ENCODE measurements around the gene HIPK3. TPM values are rescaled to one million over a fixed set of nuclear protein-coding genes. Genes with fewer than 3 reads are reported as not detected.

Gene HIPK3
- polyA plus RNA-seq, 1 donor from 2014 or later: 25.5 TPM

DNA sequence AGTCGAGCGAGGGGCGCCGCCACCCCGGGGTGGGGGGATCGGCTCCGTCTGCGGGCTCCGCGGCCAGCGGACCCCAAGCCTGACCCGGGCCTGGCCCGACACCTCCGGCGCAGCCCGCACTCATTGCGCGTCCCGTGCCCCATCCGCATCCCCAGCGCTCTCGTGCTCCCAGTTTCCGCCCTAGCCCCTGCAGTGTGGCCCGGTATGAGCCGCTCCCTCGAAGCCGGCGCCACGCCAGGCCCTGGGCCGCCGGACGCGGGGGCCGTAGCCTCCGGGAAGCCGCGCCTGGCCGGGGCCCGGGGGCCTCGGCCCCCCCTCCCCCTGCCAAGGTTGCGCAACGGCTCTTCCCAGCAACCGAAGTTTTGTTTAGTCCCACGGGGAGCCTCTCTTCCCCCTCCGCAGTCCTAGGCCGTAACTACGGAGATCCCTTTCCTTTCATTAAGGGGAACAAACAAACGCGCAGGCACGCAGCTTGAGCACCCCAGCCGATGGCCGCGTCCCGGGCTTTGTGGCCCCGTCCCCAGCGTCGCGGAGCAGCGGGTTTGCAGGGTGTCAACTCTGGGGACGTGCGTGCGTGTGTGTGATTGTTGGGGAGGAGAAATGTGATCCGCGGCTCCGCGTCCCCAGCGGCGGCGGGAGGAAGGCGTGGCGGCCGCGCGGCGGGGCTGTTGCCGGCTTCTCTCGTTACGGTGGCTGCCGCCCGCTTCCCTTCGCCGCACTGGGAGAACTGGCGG, 883 bp downstream of the HIPK3 start (continued):
- TF ChIP-seq, protein P1, sequence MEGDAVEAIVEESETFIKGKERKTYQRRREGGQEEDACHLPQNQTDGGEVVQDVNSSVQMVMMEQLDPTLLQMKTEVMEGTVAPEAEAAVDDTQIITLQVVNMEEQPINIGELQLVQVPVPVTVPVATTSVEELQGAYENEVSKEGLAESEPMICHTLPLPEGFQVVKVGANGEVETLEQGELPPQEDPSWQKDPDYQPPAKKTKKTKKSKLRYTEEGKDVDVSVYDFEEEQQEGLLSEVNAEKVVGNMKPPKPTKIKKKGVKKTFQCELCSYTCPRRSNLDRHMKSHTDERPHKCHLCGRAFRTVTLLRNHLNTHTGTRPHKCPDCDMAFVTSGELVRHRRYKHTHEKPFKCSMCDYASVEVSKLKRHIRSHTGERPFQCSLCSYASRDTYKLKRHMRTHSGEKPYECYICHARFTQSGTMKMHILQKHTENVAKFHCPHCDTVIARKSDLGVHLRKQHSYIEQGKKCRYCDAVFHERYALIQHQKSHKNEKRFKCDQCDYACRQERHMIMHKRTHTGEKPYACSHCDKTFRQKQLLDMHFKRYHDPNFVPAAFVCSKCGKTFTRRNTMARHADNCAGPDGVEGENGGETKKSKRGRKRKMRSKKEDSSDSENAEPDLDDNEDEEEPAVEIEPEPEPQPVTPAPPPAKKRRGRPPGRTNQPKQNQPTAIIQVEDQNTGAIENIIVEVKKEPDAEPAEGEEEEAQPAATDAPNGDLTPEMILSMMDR (IDR thresholded peaks at IDR 0.05; ENCODE audit: poor library complexity, severe bottlenecking): peak; percentile 60
- TF ChIP-seq TAF1 (IDR thresholded peaks at IDR 0.05; ENCODE audit: low read depth): peak; percentile 47
- peak; percentile 48 for TF ChIP-seq RAD21 (conservative IDR thresholded peaks at IDR 0.05)
- peak; percentile 83 for TF ChIP-seq POLR2AphosphoS5 (IDR thresholded peaks at IDR 0.05)

DNA sequence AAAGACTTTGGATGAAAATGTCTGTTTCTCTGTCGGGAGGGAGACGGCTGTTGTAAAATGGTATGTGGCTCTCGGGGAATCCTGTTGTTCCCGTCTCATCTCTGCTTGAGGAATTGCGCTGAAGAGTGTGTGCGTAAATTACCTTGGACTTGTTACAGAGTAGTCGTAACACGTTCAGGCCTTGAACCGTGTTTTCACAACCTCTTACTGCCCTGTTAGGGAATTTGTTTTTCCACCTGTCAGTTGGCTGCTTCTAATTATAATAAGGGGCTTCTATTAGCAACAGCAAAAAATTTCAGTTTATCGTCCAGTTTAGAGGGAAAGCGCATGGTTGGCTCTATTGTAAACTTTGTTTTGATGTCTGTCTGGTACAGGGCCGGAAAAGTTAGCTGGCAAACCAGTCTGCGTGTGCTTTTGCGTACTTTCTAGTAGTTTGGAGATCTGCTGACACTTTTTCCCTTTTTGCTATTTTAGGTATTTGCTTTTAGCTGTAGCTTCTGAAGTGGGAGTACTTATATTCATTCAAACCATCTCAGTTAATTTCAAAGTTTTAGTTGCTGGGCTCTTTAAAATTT, 1.5 kb downstream of the HIPK3 start:
- Histone ChIP-seq H3K4me2 (ENCODE audit: low read length) (peak overlapping the region; percentile 90), H3K9me2 (ENCODE audit: insufficient read depth, low read length) (no peaks in the 10 kb centered on the region), H3K9ac (ENCODE audit: low read length) (peak overlapping the region; percentile 99), H4K20me1 (ENCODE audit: insufficient read depth) (peaks cover 3% of the 10 kb centered on the region), H3K27ac (ENCODE audit: low read length) (peak overlapping the region; percentile 97), H3K79me2 (replicated peaks; ENCODE audit: insufficient read depth, low read length) (peaks cover 46% of the 10 kb centered on the region), H3F3A (ENCODE audit: insufficient read depth, low read length, poor library complexity, severe bottlenecking) (peaks cover 6% of the 10 kb centered on the region), H3K27me3 (ENCODE audit: insufficient read depth, low read depth, low read length) (no peaks in the 10 kb centered on the region), H2AFZ (ENCODE audit: low read depth, low read length) (peak overlapping the region; percentile 89), H3K9me3 (ENCODE audit: low read length) (no peaks in the 10 kb centered on the region), H3K36me3 (ENCODE audit: insufficient read depth, low read length) (no peaks in the 10 kb centered on the region), H3K4me3 (ENCODE audit: low read length) (peak overlapping the region; percentile 76)
- no peak for TF ChIP-seq TAF1 (IDR thresholded peaks at IDR 0.05; ENCODE audit: low read depth)
- no peak for TF ChIP-seq EP300 (conservative IDR thresholded peaks at IDR 0.05; ENCODE audit: poor library complexity, severe bottlenecking)
- TF ChIP-seq, protein P1 (IDR thresholded peaks at IDR 0.05; ENCODE audit: poor library complexity, severe bottlenecking): peak; percentile 33
- no peak for TF ChIP-seq EZH2 (IDR thresholded peaks at IDR 0.05; ENCODE audit: borderline replicate concordance, insufficient read depth, low read length, poor library complexity, severe bottlenecking)
- peak; percentile 79 for TF ChIP-seq MXI1 (conservative IDR thresholded peaks at IDR 0.05; ENCODE audit: poor library complexity, severe bottlenecking)
- no peak for TF ChIP-seq RAD21 (conservative IDR thresholded peaks at IDR 0.05)
- TF ChIP-seq SMC3 (conservative IDR thresholded peaks at IDR 0.05; ENCODE audit: poor library complexity): no peak
- TF ChIP-seq POLR2AphosphoS5 (IDR thresholded peaks at IDR 0.05): no peak
- TF ChIP-seq, protein P2, sequence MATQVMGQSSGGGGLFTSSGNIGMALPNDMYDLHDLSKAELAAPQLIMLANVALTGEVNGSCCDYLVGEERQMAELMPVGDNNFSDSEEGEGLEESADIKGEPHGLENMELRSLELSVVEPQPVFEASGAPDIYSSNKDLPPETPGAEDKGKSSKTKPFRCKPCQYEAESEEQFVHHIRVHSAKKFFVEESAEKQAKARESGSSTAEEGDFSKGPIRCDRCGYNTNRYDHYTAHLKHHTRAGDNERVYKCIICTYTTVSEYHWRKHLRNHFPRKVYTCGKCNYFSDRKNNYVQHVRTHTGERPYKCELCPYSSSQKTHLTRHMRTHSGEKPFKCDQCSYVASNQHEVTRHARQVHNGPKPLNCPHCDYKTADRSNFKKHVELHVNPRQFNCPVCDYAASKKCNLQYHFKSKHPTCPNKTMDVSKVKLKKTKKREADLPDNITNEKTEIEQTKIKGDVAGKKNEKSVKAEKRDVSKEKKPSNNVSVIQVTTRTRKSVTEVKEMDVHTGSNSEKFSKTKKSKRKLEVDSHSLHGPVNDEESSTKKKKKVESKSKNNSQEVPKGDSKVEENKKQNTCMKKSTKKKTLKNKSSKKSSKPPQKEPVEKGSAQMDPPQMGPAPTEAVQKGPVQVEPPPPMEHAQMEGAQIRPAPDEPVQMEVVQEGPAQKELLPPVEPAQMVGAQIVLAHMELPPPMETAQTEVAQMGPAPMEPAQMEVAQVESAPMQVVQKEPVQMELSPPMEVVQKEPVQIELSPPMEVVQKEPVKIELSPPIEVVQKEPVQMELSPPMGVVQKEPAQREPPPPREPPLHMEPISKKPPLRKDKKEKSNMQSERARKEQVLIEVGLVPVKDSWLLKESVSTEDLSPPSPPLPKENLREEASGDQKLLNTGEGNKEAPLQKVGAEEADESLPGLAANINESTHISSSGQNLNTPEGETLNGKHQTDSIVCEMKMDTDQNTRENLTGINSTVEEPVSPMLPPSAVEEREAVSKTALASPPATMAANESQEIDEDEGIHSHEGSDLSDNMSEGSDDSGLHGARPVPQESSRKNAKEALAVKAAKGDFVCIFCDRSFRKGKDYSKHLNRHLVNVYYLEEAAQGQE (IDR thresholded peaks at IDR 0.05; ENCODE audit: borderline replicate concordance): no peak

Data from neural cell (in vitro differentiated cells).